Endometrium (tissue), 2 donors: ENCODE data around the gene PDZD7.

Experiments
- FAIRE-seq: peaks from 2 replicates; lab custom pipeline; 2012; peaks lifted over from hg19 to GRCh38; lab: Jason Lieb, UNC
- donor health status: control.
- donor health status: control.

PDZD7 gene

DNA sequence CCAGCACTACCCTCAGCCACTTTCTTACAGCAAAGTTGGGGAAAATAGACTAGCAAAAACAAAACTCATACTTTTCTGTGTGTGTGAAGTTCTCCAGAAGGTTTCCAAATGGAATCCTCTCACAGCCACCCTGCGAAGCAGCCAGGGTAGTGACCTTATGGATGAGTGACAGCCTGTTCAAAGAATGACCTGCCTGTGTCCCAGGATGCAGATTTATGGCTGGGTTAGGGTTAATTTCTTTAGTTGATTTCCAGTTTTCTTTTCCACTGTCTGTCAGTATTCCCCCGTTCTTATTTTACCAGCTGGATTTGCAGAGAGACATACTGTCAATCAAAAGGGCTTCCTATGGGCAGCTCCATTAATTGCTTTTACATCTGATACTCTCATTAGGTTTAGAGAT, 64.0 kb downstream of the PDZD7 start:
- FAIRE-seq, result no peak

DNA sequence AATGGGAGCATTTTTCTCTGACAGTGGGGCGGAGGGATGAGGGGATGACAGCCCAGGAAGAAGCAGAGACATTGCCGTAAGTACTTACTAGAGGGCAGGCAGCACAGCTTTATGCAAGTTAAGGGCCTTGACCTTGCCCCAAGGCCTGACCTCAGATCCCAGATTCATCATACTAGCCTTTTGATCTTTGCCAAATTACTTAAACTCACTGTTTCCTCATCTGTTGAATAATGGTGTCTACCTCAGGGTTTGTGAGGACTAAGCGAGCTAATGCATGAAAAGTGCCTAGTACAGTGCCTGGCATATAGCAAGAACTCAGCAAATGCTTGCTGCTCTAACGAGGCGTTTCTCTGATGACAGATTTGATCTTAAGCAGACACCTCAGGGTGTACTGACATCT, 65.1 kb downstream of the PDZD7 start:
- FAIRE-seq, result no peak

DNA sequence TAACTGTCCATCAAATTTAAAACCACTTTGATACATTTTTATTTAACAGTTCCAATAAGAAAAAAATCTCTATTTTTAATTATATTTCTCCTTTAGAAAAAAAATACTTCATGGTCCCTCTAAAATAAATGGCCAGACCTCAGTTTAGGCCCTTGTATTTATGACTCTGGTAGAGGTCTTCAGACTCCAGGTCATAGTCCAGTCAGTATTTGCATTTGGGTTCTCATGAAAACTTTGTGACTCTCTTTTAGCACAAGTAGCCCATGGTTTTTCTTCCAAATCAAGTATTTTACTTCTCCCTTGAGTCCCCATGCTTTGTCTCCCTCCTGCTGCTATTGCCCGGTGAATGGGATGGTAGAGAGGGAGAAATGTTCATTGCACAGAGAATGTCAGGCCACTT, 67.1 kb downstream of the PDZD7 start:
- FAIRE-seq, result no peak

DNA sequence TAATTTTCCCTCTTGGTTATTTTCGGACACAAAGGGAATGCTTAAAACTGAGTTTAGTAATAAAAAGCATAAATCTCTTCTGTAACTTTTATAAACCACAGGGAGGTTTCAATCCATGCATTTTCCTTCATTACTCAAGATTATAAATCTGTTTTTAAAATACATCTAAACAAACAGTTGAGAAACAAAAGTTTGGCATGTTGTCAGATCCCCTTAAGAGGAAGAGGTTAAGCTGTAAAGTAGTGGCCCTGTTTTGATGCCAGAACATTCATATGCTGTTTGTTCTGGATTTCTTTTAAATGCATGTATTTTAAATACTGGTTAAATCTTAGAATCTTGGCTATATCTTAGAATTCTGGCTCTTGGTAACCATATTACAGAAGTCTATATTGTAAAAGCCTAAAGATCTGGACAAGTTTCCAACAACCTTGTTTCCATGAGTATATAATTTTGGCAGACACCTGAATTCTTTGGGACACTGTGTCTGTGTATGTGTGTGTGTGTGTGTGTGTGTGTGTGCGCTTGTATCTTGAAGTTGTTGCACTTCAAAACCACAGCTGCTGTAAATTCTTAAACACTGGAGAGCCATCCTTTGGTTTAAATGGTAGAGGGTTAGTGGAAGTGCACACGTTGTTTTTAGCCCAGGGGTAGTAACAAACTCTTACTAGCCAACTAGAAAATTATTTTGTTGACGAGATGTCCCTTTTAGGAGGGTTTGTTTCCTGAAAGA, 68.4 kb downstream of the PDZD7 start:
- FAIRE-seq, result no peak

GRCh38 chr10:100960251-100960650, 70.7 kb downstream of the PDZD7 start:
- no peak for FAIRE-seq
